HUES6 (cell line): ENCODE results near the gene RNF40.

ENCODE experiments used
- H3K27ac ChIP-seq: 2 replicates; pipeline ENCODE4 v1.7.0; 2013; ENCODE audit warnings: low read depth, mild to moderate bottlenecking, low read length, inconsistent platforms
- H3K27me3 ChIP-seq: 2 replicates; pipeline ENCODE4 v1.6.1; 2013; ENCODE audit warnings: low read length; ENCODE audit not compliant: control insufficient read depth, insufficient read depth
- H3K36me3 ChIP-seq: 2 replicates; pipeline ENCODE4 v1.6.1; 2013; ENCODE audit warnings: low read length; ENCODE audit not compliant: control insufficient read depth, insufficient read depth
- H3K4me1 ChIP-seq: 2 replicates; pipeline ENCODE4 v1.6.1; 2013; ENCODE audit warnings: low read length; ENCODE audit not compliant: control insufficient read depth, insufficient read depth
- H3K4me3 ChIP-seq: 2 replicates; pipeline ENCODE4 v1.5.1; 2013; ENCODE audit warnings: low read depth, low read length
- H3K9ac ChIP-seq: one replicate; pipeline ENCODE4 v1.6.1; 2013; ENCODE audit warnings: mild to moderate bottlenecking, low read length
- H3K9me3 ChIP-seq: 2 replicates; pipeline ENCODE4 v1.6.1; 2013; ENCODE audit warnings: low read depth, low read length; ENCODE audit not compliant: control insufficient read depth, insufficient read depth

The RNF40 gene

DNA sequence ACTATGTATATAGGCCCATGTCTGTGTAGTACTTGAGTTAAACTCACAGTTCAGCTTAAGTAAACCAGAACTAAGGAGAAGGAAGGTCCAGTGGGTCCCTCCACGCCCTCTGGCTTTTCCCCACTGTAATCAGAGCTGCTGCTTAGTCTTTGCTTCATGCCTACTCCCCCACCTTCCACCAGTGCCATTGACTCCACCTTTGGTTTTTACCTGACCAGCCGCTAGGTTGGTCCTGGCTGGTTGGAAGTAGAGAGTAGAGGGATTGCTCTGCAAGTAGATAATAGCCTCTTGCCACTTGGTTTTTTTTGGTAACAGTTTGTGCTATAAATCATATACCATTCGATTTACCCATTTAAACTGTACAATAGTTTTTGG is 36.7 kb upstream of the RNF40 start:
- no peak overlapping the region for H3K9ac ChIP-seq
- no peak overlapping the region for H3K27ac ChIP-seq
- H3K27me3 ChIP-seq = no peaks in the 10 kb centered on the region
- no peaks in the 10 kb centered on the region for H3K9me3 ChIP-seq
- H3K4me1 ChIP-seq = peaks cover 12% of the 10 kb centered on the region
- peaks cover 91% of the 10 kb centered on the region for H3K36me3 ChIP-seq
- H3K4me3 ChIP-seq = no peak overlapping the region

GRCh38 chr16:30728321-30728720 is 33.8 kb upstream of the RNF40 start:
- Histone ChIP-seq H3K9me3 (no peaks in the 10 kb centered on the region), H3K4me3 (no peak overlapping the region), H3K36me3 (peaks cover 85% of the 10 kb centered on the region), H3K27ac (no peak overlapping the region), H3K27me3 (no peaks in the 10 kb centered on the region), H3K9ac (no peak overlapping the region), H3K4me1 (peaks cover 12% of the 10 kb centered on the region)

- Histone ChIP-seq H3K9ac (no peak overlapping the region), H3K4me3 (no peak overlapping the region), H3K27ac (no peak overlapping the region), H3K9me3 (no peaks in the 10 kb centered on the region), H3K4me1 (peaks cover 12% of the 10 kb centered on the region), H3K27me3 (no peaks in the 10 kb centered on the region), H3K36me3 (peaks cover 85% of the 10 kb centered on the region)
Measured at GRCh38 chr16:30728899-30729672, 33.0 kb upstream of the RNF40 start.

GRCh38 chr16:30731411-30731810 is 30.7 kb upstream of the RNF40 start:
- no peaks in the 10 kb centered on the region for H3K9me3 ChIP-seq
- H3K4me3 ChIP-seq = no peak overlapping the region
- no peaks in the 10 kb centered on the region for H3K27me3 ChIP-seq
- H3K4me1 ChIP-seq = peaks cover 12% of the 10 kb centered on the region
- H3K9ac ChIP-seq = no peak overlapping the region
- H3K27ac ChIP-seq = no peak overlapping the region
- peaks cover 80% of the 10 kb centered on the region for H3K36me3 ChIP-seq

DNA sequence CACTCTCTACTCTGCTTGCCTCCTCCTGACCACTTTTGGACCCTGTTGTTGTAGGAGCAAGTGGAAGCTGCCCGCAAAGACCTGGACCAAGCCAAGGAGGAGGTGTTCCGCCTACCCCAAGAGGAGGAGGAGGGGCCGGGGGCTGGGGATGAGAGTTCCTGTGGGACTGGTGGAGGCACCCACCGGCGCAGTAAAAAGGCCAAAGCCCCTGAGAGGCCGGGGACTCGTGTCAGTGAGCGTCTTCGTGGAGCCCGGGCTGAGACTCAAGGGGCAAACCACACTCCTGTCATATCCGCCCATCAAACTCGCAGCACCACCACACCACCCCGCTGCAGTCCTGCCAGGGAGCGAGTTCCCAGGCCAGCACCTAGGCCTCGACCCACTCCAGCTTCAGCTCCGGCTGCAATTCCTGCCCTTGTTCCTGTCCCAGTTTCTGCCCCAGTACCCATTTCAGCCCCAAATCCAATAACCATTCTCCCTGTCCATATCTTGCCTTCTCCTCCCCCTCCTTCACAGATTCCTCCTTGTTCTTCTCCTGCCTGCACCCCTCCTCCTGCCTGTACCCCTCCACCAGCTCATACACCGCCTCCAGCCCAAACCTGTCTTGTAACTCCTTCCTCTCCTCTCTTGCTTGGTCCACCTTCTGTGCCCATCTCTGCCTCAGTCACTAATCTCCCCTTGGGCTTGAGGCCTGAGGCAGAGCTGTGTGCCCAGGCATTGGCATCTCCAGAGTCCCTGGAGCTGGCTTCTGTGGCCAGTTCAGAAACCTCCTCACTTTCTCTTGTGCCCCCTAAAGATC is 24.9 kb upstream of the RNF40 start:
- H3K27me3 ChIP-seq = no peaks in the 10 kb centered on the region
- H3K9me3 ChIP-seq = no peaks in the 10 kb centered on the region
- H3K27ac ChIP-seq = no peak overlapping the region
- H3K36me3 ChIP-seq = peaks cover 80% of the 10 kb centered on the region
- H3K4me1 ChIP-seq = peaks cover 18% of the 10 kb centered on the region; the same call in 1 of the 2 replicates
- H3K9ac ChIP-seq = no peak overlapping the region
- no peak overlapping the region for H3K4me3 ChIP-seq

- no peak overlapping the region for H3K4me3 ChIP-seq
- no peaks in the 10 kb centered on the region for H3K9me3 ChIP-seq
- H3K27me3 ChIP-seq = no peaks in the 10 kb centered on the region
- H3K36me3 ChIP-seq = peaks cover 75% of the 10 kb centered on the region
- H3K4me1 ChIP-seq = peaks cover 18% of the 10 kb centered on the region; the same call in 1 of the 2 replicates
- H3K9ac ChIP-seq = no peak overlapping the region
- no peak overlapping the region for H3K27ac ChIP-seq
Measured at GRCh38 chr16:30737794-30738648, 24.1 kb upstream of the RNF40 start.

DNA sequence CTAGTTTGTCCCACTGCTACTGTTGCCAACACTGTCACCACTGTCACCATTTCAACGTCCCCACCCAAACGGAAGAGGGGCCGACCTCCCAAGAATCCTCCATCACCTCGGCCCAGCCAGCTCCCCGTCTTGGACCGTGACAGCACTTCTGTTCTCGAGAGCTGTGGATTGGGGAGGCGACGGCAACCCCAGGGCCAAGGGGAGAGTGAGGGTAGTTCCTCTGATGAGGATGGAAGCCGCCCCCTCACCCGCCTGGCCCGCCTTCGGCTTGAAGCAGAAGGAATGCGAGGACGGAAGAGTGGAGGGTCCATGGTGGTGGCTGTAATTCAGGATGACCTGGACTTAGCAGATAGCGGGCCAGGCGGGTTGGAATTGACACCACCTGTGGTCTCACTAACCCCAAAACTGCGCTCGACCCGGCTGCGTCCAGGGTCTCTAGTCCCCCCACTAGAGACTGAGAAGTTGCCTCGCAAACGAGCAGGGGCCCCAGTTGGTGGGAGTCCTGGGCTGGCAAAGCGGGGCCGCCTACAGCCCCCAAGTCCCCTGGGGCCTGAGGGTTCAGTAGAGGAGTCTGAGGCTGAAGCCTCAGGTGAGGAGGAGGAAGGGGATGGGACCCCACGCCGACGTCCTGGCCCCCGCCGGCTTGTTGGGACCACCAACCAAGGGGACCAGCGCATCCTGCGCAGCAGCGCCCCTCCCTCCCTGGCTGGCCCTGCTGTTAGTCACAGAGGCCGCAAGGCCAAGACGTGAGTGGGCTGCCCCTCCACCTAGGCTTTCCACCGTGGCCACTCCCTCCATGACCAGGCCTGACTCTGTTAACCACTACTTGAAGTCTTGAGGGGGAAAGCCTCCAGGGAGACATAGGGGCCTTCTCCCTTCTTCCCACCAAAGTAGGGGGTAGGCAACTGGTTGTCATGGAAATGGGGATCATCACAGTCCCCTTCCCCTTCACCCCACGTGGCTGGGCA is 22.9 kb upstream of the RNF40 start:
- Histone ChIP-seq H3K36me3 (peaks cover 71% of the 10 kb centered on the region), H3K4me1 (peaks cover 18% of the 10 kb centered on the region; the same call in 1 of the 2 replicates), H3K4me3 (no peak overlapping the region), H3K27ac (no peak overlapping the region), H3K27me3 (no peaks in the 10 kb centered on the region), H3K9me3 (no peaks in the 10 kb centered on the region), H3K9ac (no peak overlapping the region)

GRCh38 chr16:30740364-30741251 is 21.5 kb upstream of the RNF40 start:
- peaks cover 73% of the 10 kb centered on the region for H3K36me3 ChIP-seq
- no peaks in the 10 kb centered on the region for H3K27me3 ChIP-seq
- H3K4me1 ChIP-seq = peaks cover 18% of the 10 kb centered on the region; the same call in 1 of the 2 replicates
- peak overlapping the region; percentile 54 for H3K9ac ChIP-seq
- H3K9me3 ChIP-seq = no peaks in the 10 kb centered on the region
- H3K4me3 ChIP-seq = peak overlapping the region; percentile 27; the same call in 1 of the 2 replicates
- no peak overlapping the region for H3K27ac ChIP-seq

GRCh38 chr16:30741461-30741914 is 20.6 kb upstream of the RNF40 start:
- no peak overlapping the region for H3K4me3 ChIP-seq
- H3K27ac ChIP-seq = no peak overlapping the region
- H3K27me3 ChIP-seq = no peaks in the 10 kb centered on the region
- H3K9ac ChIP-seq = peak overlapping the region; percentile 54
- peaks cover 64% of the 10 kb centered on the region for H3K36me3 ChIP-seq
- peaks cover 18% of the 10 kb centered on the region; the same call in 1 of the 2 replicates for H3K4me1 ChIP-seq
- no peaks in the 10 kb centered on the region for H3K9me3 ChIP-seq
